Small intestine (tissue), 7 donors: ENCODE data around the gene CREB5. TPM values are rescaled to one million over a fixed set of nuclear protein-coding genes. Genes with fewer than 3 reads are reported as not detected.

Experiments used
- DNase-seq, 2 donors: peaks; one replicate each; pipeline versions ENCODE4 v3.0.0 to v3.0.0-alpha.2; 2013
- FAIRE-seq: peaks from 2 replicates; lab custom pipeline; 2012; peaks lifted over from hg19 to GRCh38; lab: Jason Lieb, UNC
- H3K27ac ChIP-seq, 3 donors: one replicate each; pipeline ENCODE4 v1.5.1; 2013; ENCODE audit warnings: low read length in 2 of 3, mild to moderate bottlenecking in 2 of 3, control low read depth in 1 of 3, inconsistent platforms in 1 of 3, low read depth in 1 of 3, moderate library complexity in 1 of 3
- H3K27me3 ChIP-seq, 3 donors: one replicate each; pipeline ENCODE4 v1.6.1; 2013; ENCODE audit warnings: low read length in 3 of 3, inconsistent platforms in 1 of 3; ENCODE audit not compliant: control insufficient read depth in 3 of 3, insufficient read depth in 3 of 3
- H3K36me3 ChIP-seq, 3 donors: one replicate each; pipeline ENCODE4 v1.6.1; 2013; ENCODE audit warnings: low read length in 3 of 3, inconsistent platforms in 1 of 3, low read depth in 1 of 3, mild to moderate bottlenecking in 1 of 3, moderate library complexity in 1 of 3; ENCODE audit not compliant: control insufficient read depth in 3 of 3, insufficient read depth in 2 of 3
- H3K4me1 ChIP-seq, 3 donors: one replicate each; pipeline ENCODE4 v1.6.1; 2013; ENCODE audit warnings: low read length in 2 of 3, inconsistent platforms in 1 of 3, low read depth in 1 of 3, mild to moderate bottlenecking in 1 of 3, moderate library complexity in 1 of 3; ENCODE audit not compliant: control insufficient read depth in 3 of 3, insufficient read depth in 2 of 3
- H3K4me3 ChIP-seq, 3 donors: one replicate each; pipeline ENCODE4 v1.5.1; 2013; ENCODE audit warnings: low read length in 3 of 3, control low read depth in 1 of 3, inconsistent platforms in 1 of 3, low read depth in 1 of 3, mild to moderate bottlenecking in 1 of 3, moderate library complexity in 1 of 3
- H3K9me3 ChIP-seq, 2 donors: one replicate each; pipeline ENCODE4 v1.6.1; 2013; ENCODE audit warnings: low read depth in 1 of 2, low read length in 1 of 2; ENCODE audit not compliant: control insufficient read depth in 2 of 2, insufficient read depth in 1 of 2
- WGBS, 3 donors: extraction: QIAGEN DNeasy Blood & Tissue Kit; methylation state at CpG; one replicate each; pipeline ENCODE4 v1.1.7; 2013; 5-methylcytosine and 5-hydroxymethylcytosine counted together
- polyA plus RNA-seq, 4 donors: library from polyadenylated mRNA; stranded (reverse) in 3 of 4; unstranded in 1 of 4; fragments of 200-250 nt in 3 of 4; fragments of 120-200 nt in 1 of 4; gene quantifications; one replicate each; pipeline versions ENCODE4 v1.2.1 to v1.2.3, GENCODE V29; 2013
- donor health status: healthy with polysubstance abuse.
- donor health status: control.
- donor health status: control.
- donor health status: Bipolar disorder and iron deficiency.
- donor health status: healthy.

CREB5 gene
- polyA plus RNA-seq, 4 donors: 0.27 to 3.0 (median 1.8) TPM; not detected in 1

- H3K4me3 ChIP-seq: no peak overlapping the region
- H3K4me1 ChIP-seq: no peaks in the 10 kb centered on the region
- no peak for FAIRE-seq
- no peaks in the 10 kb centered on the region for H3K9me3 ChIP-seq
- H3K36me3 ChIP-seq: no peaks in the 10 kb centered on the region
- H3K27ac ChIP-seq: no peak overlapping the region
- 35 to 67% (median 41%) methylated on average over 25 to 38 of the region's 38 CpGs for WGBS, 3 donors
- DNase-seq: no peak
- peaks cover 0 to 3% (median 0%) of the 10 kb centered on the region in 3 donors for H3K27me3 ChIP-seq
These were observed 148.4 kb downstream of the CREB5 start for GRCh38 chr7:28560767-28561166.

GRCh38 chr7:28564033-28564432 lies 151.7 kb downstream of the CREB5 start:
- Histone ChIP-seq H3K4me3 (no peak overlapping the region), H3K27me3 (peaks cover 0 to 3% (median 0%) of the 10 kb centered on the region in 3 donors), H3K27ac (no peak overlapping the region), H3K4me1 (no peaks in the 10 kb centered on the region), H3K9me3 (no peaks in the 10 kb centered on the region), H3K36me3 (no peaks in the 10 kb centered on the region)
- WGBS, 3 donors: 68 to 83% (median 81%) methylated on average over 3 of the region's 3 CpGs
- no peak for DNase-seq
- no peak for FAIRE-seq

GRCh38 chr7:28564755-28565374 lies 152.5 kb downstream of the CREB5 start:
- WGBS, 3 donors: 70 to 76% (median 72%) methylated on average over 4 of the region's 4 CpGs
- H3K36me3 ChIP-seq: no peaks in the 10 kb centered on the region
- FAIRE-seq (no peak), DNase-seq (no peak)
- no peak overlapping the region for H3K27ac ChIP-seq
- no peaks in the 10 kb centered on the region for H3K9me3 ChIP-seq
- no peak overlapping the region for H3K4me3 ChIP-seq
- peaks cover 0 to 3% (median 0%) of the 10 kb centered on the region in 3 donors for H3K27me3 ChIP-seq
- H3K4me1 ChIP-seq: no peaks in the 10 kb centered on the region

GRCh38 chr7:28565980-28566379 lies 153.7 kb downstream of the CREB5 start:
- Histone ChIP-seq H3K4me3 (no peak overlapping the region), H3K27me3 (peaks cover 0 to 3% (median 0%) of the 10 kb centered on the region in 3 donors), H3K36me3 (no peaks in the 10 kb centered on the region), H3K4me1 (no peaks in the 10 kb centered on the region), H3K27ac (no peak overlapping the region), H3K9me3 (no peaks in the 10 kb centered on the region)
- DNase-seq (no peak), FAIRE-seq (no peak)
- WGBS, 3 donors: 38 to 54% (median 42%) methylated on average over 1 of the region's 1 CpG

- 88% methylated on average over 13 of the region's 13 CpGs for WGBS, 3 donors
- no peak for DNase-seq
- Histone ChIP-seq H3K36me3 (no peaks in the 10 kb centered on the region), H3K27ac (no peak overlapping the region), H3K4me3 (no peak overlapping the region), H3K27me3 (no peaks in the 10 kb centered on the region), H3K9me3 (no peaks in the 10 kb centered on the region), H3K4me1 (peaks cover 0 to 3% (median 0%) of the 10 kb centered on the region in 3 donors)
- no peak for FAIRE-seq
These were observed 158.0 kb downstream of the CREB5 start for GRCh38 chr7:28570113-28570969.

- Histone ChIP-seq H3K4me1 (peaks cover 0 to 3% (median 0%) of the 10 kb centered on the region in 3 donors), H3K27me3 (no peaks in the 10 kb centered on the region), H3K9me3 (no peaks in the 10 kb centered on the region), H3K4me3 (no peak overlapping the region), H3K36me3 (no peaks in the 10 kb centered on the region), H3K27ac (no peak overlapping the region)
- DNase-seq: no peak
- WGBS, 3 donors: 62 to 81% (median 66%) methylated on average over 4 of the region's 4 CpGs
- no peak for FAIRE-seq
These were observed 158.6 kb downstream of the CREB5 start for GRCh38 chr7:28570970-28571288.

- no peaks in the 10 kb centered on the region for H3K9me3 ChIP-seq
- no peak overlapping the region for H3K27ac ChIP-seq
- peaks cover 0 to 3% (median 0%) of the 10 kb centered on the region in 3 donors for H3K4me1 ChIP-seq
- WGBS, 3 donors: 93 to 96% (median 95%) methylated on average over 4 of the region's 4 CpGs
- no peak for DNase-seq
- no peak overlapping the region for H3K4me3 ChIP-seq
- H3K36me3 ChIP-seq: no peaks in the 10 kb centered on the region
- FAIRE-seq: no peak
- no peaks in the 10 kb centered on the region for H3K27me3 ChIP-seq
These were observed 159.1 kb downstream of the CREB5 start for GRCh38 chr7:28571405-28571804.

GRCh38 chr7:28572321-28573058 lies 160.2 kb downstream of the CREB5 start:
- no peak overlapping the region for H3K27ac ChIP-seq
- 12 to 61% (median 25%) methylated on average over 5 of the region's 5 CpGs for WGBS, 3 donors
- H3K4me1 ChIP-seq: peaks cover 0 to 3% (median 0%) of the 10 kb centered on the region in 3 donors
- no peaks in the 10 kb centered on the region for H3K27me3 ChIP-seq
- FAIRE-seq (no peak), DNase-seq (no peak)
- H3K9me3 ChIP-seq: no peaks in the 10 kb centered on the region
- H3K4me3 ChIP-seq: no peak overlapping the region
- no peaks in the 10 kb centered on the region for H3K36me3 ChIP-seq
